Lung microvascular endothelial cell (primary cell): ENCODE measurements around the gene CUL1. TPM values are rescaled to one million over a fixed set of nuclear protein-coding genes. Genes with fewer than 3 reads are reported as not detected.

Experiments used
- DNase-seq, 2 donors: peaks; one replicate each; pipeline versions ENCODE4 v3.0.0 to v3.0.0-alpha.2; 2010; ENCODE audit warnings: low read depth in 2 of 2
- total RNA-seq: library from RNA; depleted of rRNA; stranded (reverse); fragments of >200 nt; gene quantifications from 2 replicates; pipeline ENCODE4 v1.2.1, GENCODE V29; 2014

CUL1 gene
- 30.9 and 31.9 TPM in 2 replicates for total RNA-seq

- DNase-seq = peak; percentile 77
Measured at GRCh38 chr7:148698397-148699023, at the start of gene CUL1. TSS of gene CUL1 (plus strand) at chr7:148698903. CDS start at chr7:148730123, 31,220 bp downstream.

- DNase-seq = peak in 1 of 2 donors; percentile 5
Measured at GRCh38 chr7:148650232-148650858, 48.4 kb upstream of the CUL1 start.

- no peak for DNase-seq
Measured at GRCh38 chr7:148652773-148653172, 45.9 kb upstream of the CUL1 start.

- DNase-seq = no peak
Measured at GRCh38 chr7:148657929-148658328, 40.8 kb upstream of the CUL1 start.

GRCh38 chr7:148661471-148661870 is 37.2 kb upstream of the CUL1 start:
- no peak for DNase-seq

GRCh38 chr7:148662646-148663045 is 36.1 kb upstream of the CUL1 start:
- DNase-seq = no peak

GRCh38 chr7:148664324-148664723 is 34.4 kb upstream of the CUL1 start:
- DNase-seq = peak in 1 of 2 donors; percentile 13

GRCh38 chr7:148665221-148665620 is 33.5 kb upstream of the CUL1 start:
- no peak for DNase-seq

GRCh38 chr7:148669927-148670326 is 28.8 kb upstream of the CUL1 start:
- DNase-seq = peak; percentile 66 to 73

- peak; percentile 26 to 38 for DNase-seq
Measured at GRCh38 chr7:148670374-148670773, 28.3 kb upstream of the CUL1 start.

- peak in 1 of 2 donors; percentile 27 for DNase-seq
Measured at GRCh38 chr7:148670807-148671206, 27.9 kb upstream of the CUL1 start.

- no peak for DNase-seq
Measured at GRCh38 chr7:148672041-148672440, 26.7 kb upstream of the CUL1 start.

- DNase-seq = no peak
Measured at GRCh38 chr7:148674689-148675088, 24.0 kb upstream of the CUL1 start.

GRCh38 chr7:148676291-148676690 is 22.4 kb upstream of the CUL1 start:
- DNase-seq = no peak

GRCh38 chr7:148681821-148682220 is 16.9 kb upstream of the CUL1 start:
- DNase-seq = no peak

GRCh38 chr7:148684289-148684830 is 14.3 kb upstream of the CUL1 start:
- no peak for DNase-seq

GRCh38 chr7:148686312-148686937 is 12.3 kb upstream of the CUL1 start:
- no peak for DNase-seq

- DNase-seq = no peak
Measured at GRCh38 chr7:148687555-148687954, 11.1 kb upstream of the CUL1 start.

GRCh38 chr7:148688526-148688925 is 10.2 kb upstream of the CUL1 start:
- DNase-seq = no peak

GRCh38 chr7:148693651-148694050 is 5.1 kb upstream of the CUL1 start:
- DNase-seq = no peak

- no peak for DNase-seq
Measured at GRCh38 chr7:148694631-148695030, 4.1 kb upstream of the CUL1 start.

GRCh38 chr7:148695953-148696352 is 2.8 kb upstream of the CUL1 start:
- DNase-seq = no peak

- DNase-seq = no peak
Measured at GRCh38 chr7:148696787-148697186, 1.9 kb upstream of the CUL1 start.
